GM13976 (cell line): ENCODE measurements around the gene KRT84.
A peak's percentile ranks its signal among the peaks of the same experiment; 100 is the strongest.

Experiments
- DNase-seq: peaks from one replicate; pipeline ENCODE4 v3.0.0; 2012; ENCODE audit warnings: low spot score
- in situ Hi-C: fragments of 300-500 bp; cut with MboI; formaldehyde crosslinking; loops from one replicate; pipeline ENCODE4 v1.12.0; 2022; ENCODE audit warnings: low sequenced_read_pairs, mixed read lengths, inconsistent platforms; ENCODE audit not compliant: unreplicated experiment
- TF ChIP-seq, protein P1 (sequence below): IDR thresholded peaks from 2 replicates; pipeline ENCODE4 v1.5.1; 2012; ENCODE audit warnings: borderline replicate concordance, mild to moderate bottlenecking; ENCODE audit not compliant: insufficient read depth; ENCODE audit errors: extremely low read depth, missing control alignments, control extremely low read depth

The KRT84 gene

GRCh38 chr12:52360663-52361271 lies 24.7 kb downstream of the KRT84 start:
- TF ChIP-seq, protein P1, sequence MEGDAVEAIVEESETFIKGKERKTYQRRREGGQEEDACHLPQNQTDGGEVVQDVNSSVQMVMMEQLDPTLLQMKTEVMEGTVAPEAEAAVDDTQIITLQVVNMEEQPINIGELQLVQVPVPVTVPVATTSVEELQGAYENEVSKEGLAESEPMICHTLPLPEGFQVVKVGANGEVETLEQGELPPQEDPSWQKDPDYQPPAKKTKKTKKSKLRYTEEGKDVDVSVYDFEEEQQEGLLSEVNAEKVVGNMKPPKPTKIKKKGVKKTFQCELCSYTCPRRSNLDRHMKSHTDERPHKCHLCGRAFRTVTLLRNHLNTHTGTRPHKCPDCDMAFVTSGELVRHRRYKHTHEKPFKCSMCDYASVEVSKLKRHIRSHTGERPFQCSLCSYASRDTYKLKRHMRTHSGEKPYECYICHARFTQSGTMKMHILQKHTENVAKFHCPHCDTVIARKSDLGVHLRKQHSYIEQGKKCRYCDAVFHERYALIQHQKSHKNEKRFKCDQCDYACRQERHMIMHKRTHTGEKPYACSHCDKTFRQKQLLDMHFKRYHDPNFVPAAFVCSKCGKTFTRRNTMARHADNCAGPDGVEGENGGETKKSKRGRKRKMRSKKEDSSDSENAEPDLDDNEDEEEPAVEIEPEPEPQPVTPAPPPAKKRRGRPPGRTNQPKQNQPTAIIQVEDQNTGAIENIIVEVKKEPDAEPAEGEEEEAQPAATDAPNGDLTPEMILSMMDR: no peak
- DNase-seq: no peak
- in situ Hi-C loops: no loop called here

DNA sequence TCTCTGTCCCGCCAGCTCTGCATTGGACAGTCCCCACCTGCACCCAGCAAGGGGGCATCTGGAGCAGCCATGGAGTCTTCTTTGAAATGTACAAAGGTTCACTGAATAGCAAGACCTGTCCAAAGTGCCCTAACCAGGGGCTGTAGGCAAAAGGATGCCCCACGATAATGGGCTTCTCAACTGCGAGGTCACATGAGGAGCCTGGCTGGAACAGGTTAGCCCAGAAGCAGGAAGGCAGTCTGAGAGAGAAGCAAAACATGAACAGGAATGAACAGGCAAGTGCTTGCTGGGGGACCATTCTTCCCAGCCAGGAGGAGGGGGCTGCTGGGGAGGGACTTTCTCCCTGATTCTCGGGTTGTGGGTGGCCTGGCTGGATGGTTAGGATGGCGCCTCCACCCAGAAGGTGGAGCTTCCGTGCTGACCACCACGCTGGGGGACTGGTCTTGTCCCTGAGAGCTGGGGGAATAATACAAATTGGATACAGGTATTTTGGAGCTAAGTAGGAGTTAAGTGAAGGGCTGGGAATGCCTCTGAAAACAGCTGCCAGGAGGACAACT lies 25.3 kb downstream of the KRT84 start:
- TF ChIP-seq, protein P1: no peak
- no peak for DNase-seq
- in situ Hi-C loops: no loop called here

GRCh38 chr12:52359621-52360061 lies 25.8 kb downstream of the KRT84 start:
- DNase-seq: no peak
- in situ Hi-C loops: no loop called here
- TF ChIP-seq, protein P1: no peak

GRCh38 chr12:52358575-52359350 lies 26.7 kb downstream of the KRT84 start:
- TF ChIP-seq, protein P1: no peak
- peak; percentile 76 for DNase-seq
- in situ Hi-C loops: no loop called here

DNA sequence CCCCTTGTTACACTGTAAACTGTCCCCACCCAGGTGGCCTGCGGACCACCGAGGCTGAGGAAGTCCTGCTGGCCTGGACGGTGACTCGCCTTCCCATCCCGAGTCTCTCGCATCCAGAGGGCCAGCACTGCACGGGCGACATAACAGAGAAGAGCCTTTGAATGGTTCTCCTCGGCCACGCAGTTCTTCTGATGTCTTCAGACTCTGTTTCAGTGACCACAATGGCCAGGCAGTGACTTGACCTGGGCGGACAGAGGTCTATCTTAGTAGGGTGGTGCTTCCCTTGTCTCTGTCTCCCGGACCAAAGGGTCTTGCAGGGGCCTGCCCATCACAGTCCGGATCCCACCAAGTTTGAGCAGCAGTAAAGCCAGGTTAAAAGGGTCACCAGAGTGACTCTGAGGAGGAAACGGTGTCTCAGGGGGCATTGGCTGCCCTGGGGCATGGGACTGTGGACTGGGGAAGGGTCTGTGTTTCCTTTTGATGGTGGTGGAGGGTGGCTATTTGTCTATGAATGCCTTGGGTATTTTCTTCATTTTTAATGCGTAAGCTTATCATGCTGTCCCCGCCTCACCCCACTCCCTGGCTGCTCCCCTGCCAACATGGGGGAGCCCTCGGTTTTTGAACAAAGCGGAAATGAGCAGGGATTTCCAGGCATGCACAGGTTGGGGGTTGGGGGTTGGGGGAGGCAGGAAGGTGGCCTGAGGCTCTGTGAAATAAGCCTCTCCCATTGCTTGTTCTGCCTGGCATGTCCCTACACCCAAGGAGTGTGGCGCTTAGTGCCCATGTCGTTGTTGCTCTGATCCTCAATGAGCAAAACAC lies 28.5 kb downstream of the KRT84 start:
- DNase-seq: no peak
- TF ChIP-seq, protein P1: no peak
- in situ Hi-C loops: no loop called here
